ENCODE data around the gene SH3D19.
"Not testable (repeated sequence)": the region's sequence is repeated elsewhere in the genome, so short reads cannot be mapped to it uniquely, and the experiment has no call there.

SH3D19 gene

GRCh38 chr4:151267104-151267503 is 58.3 kb downstream of the SH3D19 start:
- DNase-seq: no peak

DNA sequence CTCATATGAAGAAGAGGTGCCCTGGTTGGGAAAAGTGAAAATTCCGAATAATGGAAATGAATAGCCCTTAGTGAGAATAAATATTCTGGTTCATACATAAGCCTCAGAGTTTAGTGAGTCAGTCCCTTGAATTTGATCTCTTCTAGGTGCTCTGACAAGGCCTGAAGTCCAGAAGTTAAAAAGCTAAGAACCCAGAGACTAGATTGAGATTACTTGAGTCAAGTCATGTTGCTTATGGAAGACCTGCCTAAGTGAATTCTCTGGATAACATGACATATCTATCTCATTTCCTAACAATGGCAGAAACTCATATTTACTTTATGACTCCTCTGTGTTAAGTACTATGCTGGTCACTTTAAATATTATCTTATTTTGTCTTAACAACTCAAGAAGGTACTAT is 58.9 kb downstream of the SH3D19 start:
- no peak for DNase-seq

GRCh38 chr4:151263455-151263854 is 62.0 kb downstream of the SH3D19 start:
- DNase-seq: no peak

DNA sequence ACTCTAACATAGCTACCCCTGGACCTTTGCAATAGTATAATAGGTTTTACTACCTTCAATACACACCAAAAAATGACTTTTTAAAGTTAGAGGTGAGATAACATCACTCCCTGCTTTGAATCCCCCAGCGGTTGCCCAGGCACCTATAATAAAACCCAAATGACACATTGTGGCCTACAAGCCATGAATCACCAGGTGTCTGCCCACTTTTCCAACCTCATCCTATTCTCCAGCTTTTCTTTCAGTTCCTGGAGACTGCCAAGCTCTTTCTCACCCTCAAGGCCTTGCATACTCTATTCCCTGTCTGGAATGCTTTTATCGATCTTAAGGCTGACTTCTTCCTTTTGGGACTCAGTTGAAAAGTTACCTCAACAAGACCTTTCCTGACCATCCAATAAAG is 64.9 kb downstream of the SH3D19 start:
- no peak for DNase-seq

DNA sequence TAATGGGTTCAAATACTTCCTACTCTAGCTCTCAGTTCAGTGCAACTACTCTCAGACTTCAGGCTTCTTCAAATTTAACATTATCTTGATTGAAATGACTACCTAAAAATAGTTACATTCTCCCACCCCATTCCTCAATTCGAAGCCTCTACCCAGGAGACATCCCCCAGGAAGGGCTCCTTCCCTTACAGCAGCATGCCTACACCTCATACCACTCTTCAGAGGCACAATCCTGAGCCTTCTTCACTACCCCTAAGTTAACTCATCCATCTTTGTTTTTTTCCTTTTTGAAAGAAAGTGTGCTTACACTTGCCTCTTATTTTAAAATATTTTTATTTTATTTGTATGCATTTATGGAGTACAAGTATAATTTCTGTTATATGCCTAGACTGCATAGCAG is 65.7 kb downstream of the SH3D19 start:
- no peak for DNase-seq

DNA sequence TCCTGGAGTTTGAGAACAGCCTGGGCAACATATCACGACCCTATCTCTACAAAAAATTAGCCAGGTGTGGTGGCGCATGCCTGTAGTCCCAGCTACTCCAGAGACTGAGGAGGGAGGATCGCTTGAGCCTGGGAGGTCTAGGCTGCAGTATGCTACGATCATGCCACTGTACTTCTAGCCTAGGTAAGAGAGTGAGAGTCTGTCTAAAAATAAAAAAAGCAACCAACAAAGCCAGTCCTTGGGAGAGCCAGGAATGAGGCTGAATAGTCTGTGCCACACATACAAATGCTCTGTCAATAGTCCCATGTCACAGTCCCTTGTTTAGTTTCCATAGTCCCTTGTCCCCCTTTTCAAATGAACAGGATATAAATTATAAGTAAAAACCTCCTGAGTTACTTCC is 67.7 kb downstream of the SH3D19 start:
- no peak for DNase-seq

DNA sequence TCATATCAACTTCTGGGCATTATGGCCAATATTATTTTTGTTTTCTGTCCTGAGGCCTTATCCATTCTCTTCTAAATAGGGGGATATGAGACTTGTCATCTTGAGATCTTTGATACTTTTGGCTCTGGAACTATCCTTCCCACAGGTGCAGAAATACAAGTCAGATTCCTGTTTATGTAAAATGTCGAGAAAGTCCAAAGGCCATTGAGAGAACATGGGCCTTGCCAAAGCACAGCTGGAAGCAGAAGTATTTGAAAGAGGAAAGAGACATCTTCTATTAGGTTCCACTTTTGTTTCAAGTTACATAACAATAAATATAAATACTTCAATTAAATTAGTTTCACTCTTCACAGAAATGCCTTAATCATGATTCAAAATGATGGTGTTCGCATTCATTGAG is 69.3 kb downstream of the SH3D19 start:
- no peak for DNase-seq

DNA sequence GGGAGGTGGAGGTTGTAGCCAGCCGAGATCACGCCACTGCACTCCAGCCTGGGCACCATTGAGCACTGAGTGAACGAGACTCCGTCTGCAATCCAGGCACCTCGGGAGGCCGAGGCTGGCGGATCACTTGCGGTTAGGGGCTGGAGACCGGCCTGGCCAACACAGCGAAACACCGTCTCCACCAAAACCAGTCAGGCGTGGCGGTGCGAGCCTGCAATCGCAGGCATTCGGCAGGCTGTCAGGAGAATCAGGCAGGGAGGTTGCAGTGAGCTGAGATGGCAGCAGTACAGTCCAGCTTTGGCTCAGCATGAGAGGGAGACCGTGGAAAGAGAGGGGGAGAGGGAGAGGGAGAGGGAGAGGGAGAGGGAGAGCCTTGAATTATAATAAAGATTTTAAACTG is 69.7 kb downstream of the SH3D19 start:
- DNase-seq: not testable (repeated sequence)

DNA sequence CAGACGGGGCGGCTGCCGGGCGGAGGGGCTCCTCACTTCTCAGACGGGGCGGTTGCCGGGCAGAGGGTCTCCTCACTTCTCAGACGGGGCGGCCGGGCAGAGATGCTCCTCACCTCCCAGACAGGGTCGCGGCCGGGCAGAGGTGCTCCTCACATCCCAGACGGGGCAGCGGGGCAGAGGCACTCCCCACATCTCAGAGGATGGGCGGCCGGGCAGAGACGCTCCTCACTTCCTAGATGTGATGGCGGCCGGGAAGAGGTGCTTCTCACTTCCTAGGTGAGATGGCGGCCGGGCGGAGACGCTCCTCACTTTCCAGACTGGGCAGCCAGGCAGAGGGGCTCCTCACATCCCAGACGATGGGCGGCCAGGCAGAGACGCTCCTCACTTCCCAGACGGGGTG is 70.2 kb downstream of the SH3D19 start:
- not testable (repeated sequence) for DNase-seq

DNA sequence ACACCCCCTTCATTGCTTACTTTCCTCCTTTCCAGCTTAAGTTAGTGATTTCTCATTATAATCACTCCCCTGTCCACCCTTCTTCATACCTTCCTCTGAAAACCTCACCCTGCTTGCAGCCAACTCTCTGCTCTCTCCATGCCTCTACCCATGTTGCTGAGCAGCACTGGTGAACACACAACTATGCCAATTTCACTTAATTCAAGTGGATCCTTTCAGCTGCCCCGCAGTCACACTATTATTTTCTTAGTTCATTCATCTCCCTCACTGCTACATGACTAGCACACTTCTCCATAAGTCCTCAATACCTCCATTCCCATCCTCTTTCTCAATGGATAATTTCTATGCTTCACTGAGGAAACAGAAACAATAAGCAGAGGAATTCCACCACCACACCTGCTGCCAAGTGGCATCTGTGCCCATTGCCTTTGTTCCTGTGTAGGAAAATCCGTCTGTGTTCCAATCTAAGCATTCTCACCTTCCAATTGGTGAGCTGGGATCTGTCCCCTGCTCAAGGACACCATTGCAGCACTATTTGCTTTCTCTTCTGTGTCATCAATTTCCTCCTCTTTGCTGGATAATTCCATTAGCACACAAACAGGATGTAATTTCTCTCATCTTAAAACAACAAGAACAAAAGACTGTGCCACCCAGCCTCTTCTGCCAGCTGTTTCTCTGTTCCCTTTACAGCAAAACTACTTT is 73.7 kb downstream of the SH3D19 start:
- DNase-seq: no peak

GRCh38 chr4:151250706-151251105 is 74.7 kb downstream of the SH3D19 start:
- DNase-seq: no peak

GRCh38 chr4:151248519-151248918 is 76.9 kb downstream of the SH3D19 start:
- no peak for DNase-seq

DNA sequence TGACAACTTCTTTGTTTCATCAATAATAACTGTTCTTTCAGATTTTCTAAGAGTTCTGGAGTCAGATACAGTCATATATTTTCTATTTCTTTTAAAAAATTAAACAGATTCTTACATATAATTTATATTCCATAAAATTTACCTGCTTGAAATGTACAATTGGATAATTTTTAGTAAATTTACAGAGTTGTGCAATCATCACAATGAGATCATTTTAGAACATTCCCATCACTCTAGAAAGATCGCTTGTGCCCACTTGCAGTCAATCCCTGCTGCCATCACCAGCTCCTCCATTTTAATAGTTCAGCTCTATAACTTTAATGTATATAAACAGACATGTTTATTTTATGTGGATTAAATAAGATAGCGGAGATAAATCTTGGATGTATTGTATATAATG is 78.0 kb downstream of the SH3D19 start:
- no peak for DNase-seq

DNA sequence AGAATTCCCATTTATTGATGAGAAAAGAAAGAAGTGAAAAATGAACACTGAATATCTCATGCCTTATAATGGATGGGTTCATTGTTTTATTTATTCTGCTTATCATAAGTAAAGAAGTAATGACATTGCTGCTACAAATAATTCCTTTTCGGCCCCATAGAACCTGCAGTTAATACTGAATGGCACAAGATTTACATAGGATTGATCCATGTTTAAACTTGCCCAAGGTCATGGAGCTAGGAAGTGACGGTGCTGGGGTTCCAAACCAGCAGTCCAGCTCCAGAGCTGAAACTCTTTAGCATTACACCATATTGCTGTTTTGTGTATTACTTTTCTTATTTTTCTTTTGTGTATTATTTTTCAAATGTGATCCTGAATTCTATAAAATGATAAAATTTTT is 78.7 kb downstream of the SH3D19 start:
- DNase-seq: no peak

DNA sequence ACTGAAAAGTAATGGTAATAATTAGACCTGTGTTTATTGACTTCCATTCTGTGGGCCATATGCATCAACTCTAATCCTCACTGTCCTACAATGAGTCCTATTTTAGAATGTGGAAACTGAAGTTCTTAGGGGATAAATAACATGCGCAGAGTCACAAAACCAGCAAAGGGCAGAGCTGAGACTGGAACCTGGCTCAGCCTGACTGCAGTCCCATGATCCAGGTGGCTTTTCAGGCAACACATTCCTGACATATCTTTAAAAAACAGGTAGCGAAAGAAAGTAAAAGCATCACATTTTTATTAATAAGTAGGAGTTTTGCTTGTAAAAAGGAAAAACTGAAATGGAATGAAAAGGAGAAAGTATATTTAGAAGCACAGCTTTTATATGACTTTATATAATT is 83.1 kb downstream of the SH3D19 start:
- DNase-seq: no peak

GRCh38 chr4:151239608-151240007 is 85.8 kb downstream of the SH3D19 start:
- DNase-seq: no peak

- no peak for DNase-seq
Measured at GRCh38 chr4:151238477-151238876, 86.9 kb downstream of the SH3D19 start.

- DNase-seq: no peak
Measured at GRCh38 chr4:151236036-151236435, 89.4 kb downstream of the SH3D19 start.

GRCh38 chr4:151235373-151235772 is 90.0 kb downstream of the SH3D19 start:
- DNase-seq: not testable (repeated sequence)

GRCh38 chr4:151233600-151233999 is 91.8 kb downstream of the SH3D19 start:
- DNase-seq: no peak

- DNase-seq: no peak
Measured at GRCh38 chr4:151231915-151232595, 93.3 kb downstream of the SH3D19 start.

DNA sequence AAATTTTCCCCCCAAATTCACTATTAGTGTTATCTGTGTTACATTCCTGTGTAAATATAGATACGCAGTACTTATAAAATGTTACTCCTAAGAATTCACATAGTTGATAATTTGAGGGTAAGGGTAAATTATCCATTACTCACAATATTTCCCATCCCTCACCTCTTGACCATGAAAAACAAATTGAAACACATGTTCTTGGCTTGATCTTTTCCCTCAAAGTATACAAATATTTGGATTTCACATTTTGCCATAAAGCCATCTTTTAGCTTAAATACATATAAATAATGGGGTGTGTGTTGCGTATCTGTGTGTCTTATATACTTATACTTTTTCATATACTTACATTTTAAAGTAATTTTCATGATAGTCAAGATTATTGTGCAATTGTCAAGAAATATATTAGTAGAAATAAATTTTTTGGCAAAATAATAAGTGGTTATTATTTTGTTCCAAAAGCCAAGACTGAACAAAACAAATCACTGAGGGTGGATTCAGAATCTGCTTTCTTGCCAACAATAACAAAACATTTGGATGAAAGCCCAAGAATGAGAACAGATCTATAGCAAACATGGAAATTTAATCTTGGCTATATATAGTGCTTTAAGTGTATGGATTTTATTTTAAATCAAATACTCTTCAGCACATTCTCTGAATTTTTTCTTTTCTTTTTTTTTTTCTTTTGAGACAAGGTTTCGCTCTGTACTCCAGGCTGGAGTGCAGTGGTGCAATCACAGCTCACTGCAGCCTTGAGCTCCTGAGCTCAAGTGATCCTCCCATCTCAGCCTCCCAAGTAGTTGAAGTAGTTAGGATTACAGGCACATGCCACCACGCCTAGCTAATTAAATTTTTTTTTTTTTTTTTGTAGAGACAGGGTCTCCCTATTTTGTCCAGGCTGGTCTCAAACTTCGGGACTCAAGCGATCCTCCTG is 97.0 kb downstream of the SH3D19 start:
- no peak for DNase-seq

GRCh38 chr4:151227731-151228130 is 97.7 kb downstream of the SH3D19 start:
- no peak for DNase-seq

- no peak for DNase-seq
Measured at GRCh38 chr4:151227172-151227571, 98.2 kb downstream of the SH3D19 start.
